GM21529 (cell line): ENCODE measurements around the gene SMIM29.
A peak's percentile ranks its signal among the peaks of the same experiment; 100 is the strongest.

Experiments used
- ATAC-seq: cut with Tn5 transposase; IDR thresholded peaks from one replicate; pipeline ENCODE4 v1.9.1; 2021; ENCODE audit not compliant: unreplicated experiment

The SMIM29 gene

DNA sequence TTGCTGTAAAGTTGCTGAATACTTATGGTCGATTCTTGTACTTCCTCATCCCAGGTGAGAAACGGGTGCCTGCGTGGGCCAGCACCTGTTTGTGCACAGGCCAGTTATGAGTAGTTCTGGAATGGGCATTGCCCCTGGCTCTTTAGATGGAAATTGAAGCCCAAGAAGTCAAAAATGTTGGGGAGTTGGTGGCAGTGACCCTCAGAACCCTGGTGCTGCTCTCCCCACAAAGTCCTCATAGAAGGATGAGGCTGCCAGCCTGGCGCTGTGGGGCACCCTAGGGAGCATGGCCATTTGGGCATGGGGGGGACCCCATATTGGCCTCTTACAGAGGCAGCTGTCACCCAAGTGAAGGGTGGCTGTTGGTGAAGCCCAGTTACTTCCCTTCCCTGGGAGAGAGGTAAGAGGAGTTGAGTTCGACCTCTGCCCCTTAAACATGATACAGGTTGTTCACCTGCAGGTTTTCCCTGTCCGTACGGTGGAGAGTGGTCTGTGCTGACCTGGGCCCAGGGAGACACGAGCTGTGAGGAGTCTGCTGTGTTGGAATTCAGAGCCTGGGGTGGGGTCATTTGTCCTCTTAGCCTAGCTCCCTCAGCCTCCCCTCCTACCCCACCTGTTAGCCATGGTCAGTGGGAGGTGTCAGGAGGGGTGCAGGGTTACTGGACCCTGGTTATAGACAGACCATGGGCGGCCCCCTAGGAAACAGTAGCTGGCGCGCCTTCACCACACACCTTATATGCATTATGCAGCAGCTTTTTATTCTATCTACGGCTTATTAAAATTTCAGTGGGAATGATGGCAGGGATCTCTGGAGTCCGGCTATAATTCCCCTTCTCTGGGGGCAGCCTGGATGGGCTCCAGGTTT, 7.2 kb downstream of the SMIM29 start:
- ATAC-seq = no peak

DNA sequence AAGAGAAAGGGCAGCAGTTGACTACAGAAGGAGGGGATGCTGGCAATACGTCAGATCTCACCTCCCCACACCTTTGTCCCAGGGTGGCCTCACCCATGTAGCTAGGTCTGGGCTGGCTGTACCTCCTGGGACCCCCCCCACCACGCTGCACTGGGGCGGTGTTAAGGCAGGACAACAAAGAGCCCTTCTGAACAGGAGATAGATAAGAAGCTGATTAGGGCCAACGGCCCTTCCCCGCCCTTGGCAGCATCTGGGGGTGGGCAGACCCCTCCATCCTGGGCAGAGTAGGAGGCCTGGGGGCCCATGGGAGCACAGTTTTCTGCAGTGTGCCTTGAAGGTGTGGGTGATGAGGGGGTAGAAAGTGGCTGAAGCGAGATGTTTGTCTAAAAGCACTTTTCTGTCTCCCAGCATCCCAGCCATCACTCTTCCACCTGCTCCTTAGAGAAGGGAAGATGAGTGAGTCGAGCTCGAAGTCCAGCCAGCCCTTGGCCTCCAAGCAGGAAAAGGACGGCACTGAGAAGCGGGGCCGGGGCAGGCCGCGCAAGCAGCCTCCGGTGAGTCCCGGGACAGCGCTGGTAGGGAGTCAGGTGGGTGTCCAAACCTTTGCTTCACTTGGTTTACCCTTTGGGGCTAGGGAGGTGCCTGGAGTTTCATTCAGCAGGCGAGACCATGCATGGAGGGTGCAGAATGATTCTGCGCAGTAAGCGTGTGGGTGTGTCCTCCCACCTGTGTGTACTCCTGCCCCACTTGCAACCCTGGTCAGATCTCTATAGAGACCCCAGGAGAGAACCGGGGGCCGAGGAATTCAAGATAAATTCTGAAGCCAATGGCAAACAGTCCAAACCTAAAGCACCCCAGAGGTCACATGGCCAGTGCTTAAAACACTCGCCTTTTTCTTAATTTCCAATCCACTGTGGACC, 8.2 kb downstream of the SMIM29 start:
- no peak for ATAC-seq

DNA sequence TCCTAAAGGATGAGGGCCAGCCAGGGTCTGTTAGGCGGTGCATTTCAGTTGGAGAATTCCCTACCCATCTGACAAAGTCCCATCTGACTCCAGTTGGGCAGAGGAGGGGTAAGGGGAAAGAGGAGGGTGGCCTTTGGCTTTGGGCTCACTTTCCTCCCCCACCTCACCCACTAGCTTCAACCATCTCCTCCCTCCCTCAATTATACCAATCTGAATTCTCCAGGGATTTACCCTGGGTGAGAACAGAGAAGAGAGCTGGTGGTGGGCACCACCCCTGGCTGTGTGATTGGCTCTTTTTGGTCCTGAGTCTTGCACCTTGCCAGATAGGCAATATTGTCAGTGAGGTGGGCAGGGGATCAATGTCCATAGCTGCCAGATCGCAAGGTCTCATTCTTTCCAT, 8.9 kb downstream of the SMIM29 start:
- ATAC-seq = no peak

DNA sequence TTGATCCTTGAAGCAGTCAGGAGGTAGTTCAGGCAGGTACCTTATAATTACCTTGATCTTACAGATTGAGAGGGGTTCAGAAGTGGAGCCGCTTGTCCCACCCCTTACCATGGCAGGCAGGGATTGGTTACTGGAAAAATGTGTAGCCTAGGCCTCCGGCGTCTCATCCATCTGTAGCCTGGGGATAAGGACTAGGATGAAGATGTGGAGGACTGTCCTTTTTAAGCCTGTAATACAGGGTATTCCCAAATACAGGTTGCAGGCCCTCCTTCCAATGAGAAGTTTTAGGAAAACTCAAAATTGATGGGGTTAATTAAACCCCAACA, 9.3 kb downstream of the SMIM29 start:
- ATAC-seq = no peak

DNA sequence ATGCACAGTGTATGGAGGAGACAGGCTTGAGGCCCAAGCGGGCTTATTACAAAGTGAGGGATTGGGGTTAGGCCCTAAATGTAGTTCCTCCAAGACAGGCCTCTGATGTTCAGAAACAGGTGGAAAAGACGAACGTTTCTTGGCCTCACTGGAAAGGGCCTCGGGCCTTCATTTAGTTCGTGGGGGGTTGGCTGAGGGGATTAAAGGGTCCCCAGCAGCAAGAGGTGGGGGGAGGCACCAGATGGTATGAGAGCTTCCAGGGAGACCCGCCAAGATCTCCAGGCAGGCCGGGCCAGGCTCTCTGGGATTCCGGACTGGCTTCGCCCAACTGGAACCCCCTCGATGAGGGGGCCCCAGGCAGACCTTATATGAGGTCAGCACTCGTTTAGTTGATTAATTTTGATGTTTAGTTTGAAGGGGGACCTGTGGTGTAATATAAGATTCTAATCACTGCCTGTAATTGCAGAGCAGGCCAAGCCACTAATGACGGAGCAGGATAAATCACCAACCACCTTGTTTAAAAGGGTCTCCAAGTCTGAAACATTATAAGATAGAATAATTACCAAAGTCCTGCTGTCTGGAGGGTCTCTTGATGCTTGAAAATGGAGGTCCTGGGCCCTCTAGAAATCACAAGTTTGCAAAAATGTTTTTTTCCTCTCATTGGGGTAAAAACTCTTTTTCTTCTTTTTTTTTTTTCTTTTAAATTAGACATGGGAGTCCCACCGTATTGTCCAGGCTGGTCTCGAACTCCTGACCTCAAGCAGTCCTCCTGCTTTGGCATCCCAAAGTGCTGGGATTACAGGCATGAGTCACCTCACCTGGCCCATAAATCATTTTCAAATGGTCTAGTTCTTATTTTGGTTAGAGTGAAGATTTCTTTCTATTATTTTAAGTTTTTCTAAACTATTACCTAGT, 10.0 kb downstream of the SMIM29 start:
- no peak for ATAC-seq

DNA sequence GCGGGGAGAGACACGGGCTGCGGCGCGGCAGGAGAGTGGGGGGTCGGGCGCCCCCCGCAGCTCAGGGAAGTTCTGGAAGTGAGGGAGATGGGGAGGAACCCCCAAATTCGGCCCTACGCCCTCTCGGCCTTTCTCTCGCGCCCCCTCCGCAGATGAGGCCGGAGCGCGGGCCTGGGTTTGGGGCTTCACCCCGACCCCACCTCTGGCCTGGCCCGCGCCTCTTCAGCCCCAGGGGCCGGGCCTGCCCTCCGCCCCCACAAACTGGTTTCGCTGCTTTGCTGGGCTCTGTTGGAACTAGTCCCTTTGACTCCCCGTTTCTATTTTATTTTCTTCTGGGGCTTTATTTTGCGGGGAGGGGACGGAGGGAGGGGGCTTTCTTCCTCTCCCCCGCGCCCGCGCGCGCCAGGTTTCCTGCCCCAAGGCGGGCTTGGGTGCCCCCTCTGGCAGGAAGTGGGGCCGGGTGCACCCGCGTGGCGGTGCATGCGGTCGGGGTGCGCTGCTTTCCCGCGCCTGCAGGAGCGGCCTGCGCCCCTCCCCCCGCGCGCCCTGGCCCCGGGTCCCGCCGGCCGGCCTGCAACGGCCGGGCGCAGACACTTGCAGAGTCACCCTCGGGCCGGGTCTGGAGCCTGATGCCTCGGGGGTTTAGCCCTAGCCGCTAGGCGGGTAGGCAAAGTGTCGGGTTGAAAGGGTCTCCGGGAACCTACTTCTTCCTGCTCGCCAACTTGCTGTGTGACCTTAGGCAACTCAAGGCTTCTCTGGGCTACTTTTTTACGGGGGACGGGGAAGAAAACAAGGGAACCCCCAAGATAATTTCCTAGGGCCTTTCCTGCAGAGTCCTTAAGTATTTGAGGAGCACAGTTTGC, 10.9 kb downstream of the SMIM29 start:
- ATAC-seq = peak; percentile 5

DNA sequence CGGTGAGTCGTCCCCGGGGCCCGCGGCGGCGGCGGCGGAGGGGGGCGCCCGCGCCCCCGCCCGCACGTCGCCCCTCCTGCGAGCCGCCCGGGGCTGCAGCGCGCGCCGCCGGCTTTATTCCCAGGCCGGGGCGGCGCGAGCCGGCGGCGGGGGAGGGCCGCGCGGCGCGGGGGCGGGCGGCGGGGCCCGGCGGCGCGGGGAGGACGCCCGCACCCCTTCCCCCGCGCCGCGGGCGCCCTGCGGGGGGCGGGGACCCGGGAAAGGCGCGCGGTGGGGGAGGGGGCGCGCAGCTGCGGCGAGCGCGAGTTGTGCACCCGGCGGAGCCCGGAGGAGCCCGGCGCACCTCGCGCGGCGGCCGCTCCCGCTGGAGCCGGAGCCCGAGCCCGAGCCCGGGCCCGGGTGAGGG, 11.5 kb downstream of the SMIM29 start:
- ATAC-seq = peak; percentile 7

DNA sequence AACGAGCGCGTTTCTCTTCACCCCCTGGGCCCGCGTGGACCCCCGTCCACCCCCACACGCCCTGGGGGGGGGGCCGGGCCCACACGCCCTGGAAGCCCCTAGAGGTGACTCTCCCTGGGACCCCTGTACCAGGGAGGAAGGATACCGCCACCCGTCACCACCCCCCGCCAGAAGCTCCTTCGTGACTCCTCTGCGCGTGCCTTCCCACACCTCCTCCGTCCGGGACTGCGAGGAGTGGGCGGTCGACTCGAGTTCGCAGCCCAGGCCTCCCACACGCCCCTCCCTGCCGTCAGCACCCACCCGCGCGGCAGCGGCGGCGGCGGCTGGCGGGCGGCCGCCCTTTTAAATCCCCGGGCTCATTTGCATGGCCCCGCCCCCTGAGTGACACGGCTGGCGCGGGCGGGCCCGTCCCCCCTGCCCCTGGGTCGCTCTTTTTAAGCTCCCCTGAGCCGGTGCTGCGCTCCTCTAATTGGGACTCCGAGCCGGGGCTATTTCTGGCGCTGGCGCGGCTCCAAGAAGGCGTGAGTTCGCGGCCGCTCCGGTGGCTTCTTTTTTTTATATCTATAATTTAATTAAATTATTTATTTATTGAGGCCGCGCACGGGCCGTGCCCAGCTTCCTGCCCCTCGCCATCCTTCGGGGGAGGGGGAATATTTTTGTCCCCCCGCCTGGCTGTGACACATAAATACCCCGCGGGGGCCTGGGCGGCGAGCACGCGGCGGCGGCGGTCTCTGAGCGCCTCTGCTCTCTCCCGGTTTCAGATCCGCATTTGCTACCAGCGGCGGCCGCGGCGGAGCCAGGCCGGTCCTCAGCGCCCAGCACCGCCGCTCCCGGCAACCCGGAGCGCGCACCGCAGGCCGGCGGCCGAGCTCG, 12.1 kb downstream of the SMIM29 start, which contains the start of gene HMGA1:
HMGA1 (plus strand) TSS at position 431 of the 873 bp plus-strand sequence. CDS start 3,908 bp downstream, outside the sequence.
- ATAC-seq = peak; percentile 67

DNA sequence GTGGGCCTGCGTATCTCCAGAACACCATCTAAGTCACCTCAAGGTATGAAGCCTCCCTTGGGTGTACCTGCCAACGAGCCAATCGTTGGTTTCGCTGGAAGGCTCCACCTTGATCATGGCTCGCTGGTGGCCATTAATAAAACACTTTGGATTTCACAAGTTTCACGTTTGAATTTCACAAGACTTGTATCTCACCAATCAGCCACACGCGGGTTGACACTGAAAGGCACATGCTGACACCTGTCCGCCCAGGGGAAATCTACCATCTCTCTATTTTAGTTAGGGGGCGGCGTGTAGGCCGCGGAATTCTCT, 12.7 kb downstream of the SMIM29 start:
- ATAC-seq = peak; percentile 1

DNA sequence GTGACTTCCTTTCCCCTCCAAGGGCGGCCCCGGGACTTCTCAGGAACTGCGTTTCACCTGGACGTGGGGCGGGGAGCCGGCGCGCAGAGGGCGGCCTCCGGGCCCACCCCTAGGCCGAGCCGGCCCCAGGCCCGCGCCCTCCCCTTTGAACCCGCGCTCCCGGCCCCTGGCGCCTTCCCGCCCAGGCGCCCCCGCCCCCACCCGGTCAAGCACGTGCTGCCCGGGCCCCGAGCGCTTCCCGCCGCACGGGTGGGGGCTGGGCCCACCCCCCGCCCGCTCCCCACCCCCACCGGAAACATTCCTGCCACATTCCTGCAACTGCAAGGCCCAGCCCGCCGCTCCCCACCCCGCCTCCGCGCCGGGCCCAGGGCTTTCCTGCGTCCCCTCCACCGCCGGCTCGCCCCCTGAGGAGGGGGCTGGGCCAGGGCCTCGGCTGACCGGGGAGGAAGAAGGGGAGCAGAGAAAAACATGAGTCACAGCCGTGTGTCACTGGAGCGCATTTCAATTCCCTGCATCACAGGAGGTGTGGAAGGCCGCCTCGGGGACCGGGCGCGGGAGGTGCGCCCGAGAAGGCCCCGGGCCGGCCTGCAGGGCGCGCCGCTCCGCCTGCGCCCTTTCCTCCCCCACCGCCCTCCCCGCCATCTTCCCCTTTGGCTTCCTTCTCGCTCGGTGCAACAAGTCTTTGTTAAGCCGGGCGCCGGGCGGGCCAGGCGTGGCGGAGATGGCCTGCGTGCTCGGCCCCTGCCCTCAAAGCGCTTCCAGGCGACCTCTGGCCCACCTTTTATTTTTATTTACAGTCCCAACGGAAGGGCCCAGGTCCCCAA, 13.3 kb downstream of the SMIM29 start:
- ATAC-seq = no peak

DNA sequence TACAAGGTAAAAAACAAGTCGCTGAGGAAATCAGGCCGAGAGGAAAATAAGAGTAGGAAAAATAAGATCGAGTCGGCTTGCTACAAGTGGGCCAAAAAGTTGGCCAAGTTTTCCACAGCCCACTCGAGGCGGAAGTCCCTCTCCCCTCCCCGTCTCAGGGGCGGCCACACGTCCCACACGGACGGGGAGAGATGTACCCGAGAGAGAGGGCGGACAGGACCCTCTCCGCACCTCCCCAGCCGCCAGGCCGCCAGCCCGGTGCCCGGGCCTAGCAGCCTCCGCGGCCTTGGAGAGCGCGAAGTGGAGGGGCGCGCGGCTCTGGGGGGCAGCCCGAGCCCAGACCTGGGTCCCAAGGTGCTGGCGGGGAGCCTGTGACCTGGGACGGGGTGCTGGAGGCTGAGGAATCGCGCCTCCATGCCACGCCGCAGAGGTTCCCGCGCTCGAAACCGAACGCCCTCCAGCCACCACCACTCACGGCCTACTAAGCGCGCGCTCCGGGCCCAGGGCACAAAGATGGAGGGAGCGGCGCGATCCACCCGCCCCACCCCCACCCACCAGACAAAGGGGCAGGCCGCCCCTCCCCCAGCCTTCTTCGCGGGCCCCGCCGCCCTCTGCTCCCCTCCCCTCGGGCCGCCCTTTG, 14.0 kb downstream of the SMIM29 start:
- ATAC-seq = no peak

DNA sequence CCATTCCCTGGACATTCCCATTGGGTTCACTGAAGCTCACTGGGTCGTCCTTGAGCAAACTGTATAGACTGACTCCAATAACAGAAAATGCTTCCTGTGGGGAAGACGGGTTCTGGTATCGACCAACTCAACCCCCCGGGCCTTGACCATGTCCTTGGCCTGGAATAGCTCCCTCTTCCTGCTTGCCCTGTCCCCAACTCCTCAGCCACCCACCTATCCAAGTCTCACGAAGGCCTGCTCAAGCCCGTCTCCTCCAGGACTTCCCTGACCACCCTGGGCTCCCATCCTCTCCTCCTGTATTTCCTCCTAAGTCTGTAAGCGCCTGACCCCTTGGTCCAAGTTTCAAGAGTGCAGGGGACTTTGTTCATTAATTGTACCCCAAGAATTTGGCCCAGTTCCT, 14.9 kb downstream of the SMIM29 start:
- ATAC-seq = no peak

DNA sequence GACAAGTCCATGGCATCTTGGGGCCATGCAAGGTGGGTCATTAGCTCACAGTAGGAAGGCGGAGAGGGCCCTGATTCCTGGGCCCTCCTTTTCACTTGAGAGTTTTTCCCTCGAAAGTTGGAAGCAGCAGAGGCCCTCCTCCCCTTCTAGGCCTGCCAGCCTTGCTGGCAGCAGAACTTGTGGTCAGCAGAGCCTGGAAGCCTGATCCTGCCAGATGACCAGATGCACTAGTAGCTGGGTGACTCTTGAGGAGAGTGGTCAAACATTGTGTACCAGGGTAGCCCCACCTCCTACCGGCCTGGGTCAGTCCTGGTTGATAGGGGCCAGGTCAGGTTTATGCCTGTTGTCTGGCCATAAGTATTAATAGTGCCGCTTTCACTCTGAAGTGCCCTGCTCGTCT, 15.9 kb downstream of the SMIM29 start:
- ATAC-seq = no peak

DNA sequence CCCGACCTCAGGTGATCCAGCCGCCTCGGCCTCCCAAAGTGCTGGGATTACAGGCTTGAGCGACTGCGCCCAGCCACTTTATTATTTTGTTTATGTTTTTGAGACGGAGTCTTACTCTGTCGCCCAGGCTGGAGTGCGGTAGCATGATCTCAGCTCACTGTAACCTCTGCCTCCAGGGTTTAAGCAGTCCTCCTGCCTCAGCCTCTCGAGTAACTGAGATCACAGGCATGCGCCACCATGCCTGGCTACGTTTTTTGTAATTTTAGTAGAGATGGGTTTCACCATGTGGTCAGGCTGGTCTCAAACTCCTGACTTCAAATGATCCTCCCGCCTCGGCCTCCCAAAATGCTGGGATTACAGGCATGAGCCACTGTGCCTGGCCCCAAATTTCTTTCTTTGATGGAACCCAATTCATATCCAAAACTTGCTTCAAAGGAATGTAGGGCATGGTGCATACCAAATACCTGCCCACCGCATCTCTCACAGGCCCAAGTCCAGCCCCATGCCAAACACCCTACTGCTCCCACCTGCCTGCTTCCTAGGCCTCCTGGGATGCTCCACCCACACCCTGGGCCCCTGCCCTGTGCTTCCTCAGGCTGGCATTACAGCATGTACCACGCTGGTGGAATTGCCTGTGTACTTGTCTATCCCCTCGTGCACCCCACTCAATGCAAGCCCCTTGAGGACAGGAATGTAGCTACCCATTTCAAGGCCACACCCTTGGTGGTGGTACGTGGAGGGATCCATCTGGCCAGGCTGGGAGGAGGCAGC, 17.1 kb downstream of the SMIM29 start:
- ATAC-seq = no peak

DNA sequence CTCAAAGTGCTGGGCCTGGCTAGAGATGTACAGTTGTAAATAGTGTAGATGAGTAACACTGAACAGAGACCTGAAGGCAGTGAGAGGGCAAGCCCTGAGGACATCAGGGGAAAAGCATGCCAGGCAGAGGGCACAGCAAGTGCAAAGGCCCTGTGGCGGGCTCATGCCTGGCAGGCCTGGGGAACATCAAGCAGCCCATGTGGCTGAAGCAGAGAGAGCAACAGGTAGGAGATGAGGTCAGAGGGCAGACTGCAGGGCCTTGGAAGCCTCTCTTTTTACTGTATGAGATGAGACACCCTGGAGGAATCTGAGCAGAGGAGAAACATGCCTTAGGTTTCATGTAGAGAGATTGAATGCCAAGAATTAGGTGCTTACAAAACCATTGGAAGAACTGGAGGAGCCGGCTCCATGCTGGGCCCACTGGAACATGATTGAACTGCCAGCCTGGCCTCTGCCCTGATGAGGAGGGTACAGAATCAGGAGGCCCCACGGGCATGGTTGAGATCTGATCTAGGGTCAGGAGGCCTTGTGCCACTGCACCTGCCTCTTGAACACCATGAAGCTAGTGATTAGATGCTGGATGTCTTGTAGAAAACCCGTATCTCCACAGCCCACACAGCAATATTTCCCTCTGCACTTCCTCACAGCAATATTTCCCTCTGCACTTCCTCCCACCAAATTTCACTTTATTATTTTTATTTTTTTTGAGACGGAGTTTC, 18.0 kb downstream of the SMIM29 start:
- no peak for ATAC-seq

DNA sequence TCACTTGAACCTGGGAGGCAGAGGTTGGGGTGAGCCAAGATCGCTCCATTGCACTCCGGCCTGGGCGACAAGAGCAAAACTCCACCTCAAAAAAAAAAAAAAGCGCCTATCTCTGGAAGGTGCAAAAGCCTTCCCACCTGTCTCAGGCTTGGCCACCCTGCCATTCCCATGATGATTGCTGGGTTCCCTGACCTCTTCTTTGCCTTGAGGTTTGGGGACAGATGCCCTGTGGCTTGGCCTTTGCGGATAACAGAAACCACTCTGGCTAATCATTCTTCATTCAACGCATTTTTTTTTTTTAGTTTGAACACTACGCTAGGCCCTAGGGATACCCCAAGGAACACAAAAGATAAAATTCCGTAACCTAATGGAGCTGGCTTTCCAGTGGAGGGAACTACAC, 18.9 kb downstream of the SMIM29 start:
- ATAC-seq = no peak
